Hematopoietic multipotent progenitor cell treated with erythropoietin and hydrocortisone succinate and interleukin-3 and kit ligand, for 4 days (in vitro differentiated cells): ENCODE data around the gene JMJD8.

Experiments
- DNase-seq: peaks from one replicate; pipeline ENCODE4 v3.0.0-alpha.2; 2015

The JMJD8 gene

DNA sequence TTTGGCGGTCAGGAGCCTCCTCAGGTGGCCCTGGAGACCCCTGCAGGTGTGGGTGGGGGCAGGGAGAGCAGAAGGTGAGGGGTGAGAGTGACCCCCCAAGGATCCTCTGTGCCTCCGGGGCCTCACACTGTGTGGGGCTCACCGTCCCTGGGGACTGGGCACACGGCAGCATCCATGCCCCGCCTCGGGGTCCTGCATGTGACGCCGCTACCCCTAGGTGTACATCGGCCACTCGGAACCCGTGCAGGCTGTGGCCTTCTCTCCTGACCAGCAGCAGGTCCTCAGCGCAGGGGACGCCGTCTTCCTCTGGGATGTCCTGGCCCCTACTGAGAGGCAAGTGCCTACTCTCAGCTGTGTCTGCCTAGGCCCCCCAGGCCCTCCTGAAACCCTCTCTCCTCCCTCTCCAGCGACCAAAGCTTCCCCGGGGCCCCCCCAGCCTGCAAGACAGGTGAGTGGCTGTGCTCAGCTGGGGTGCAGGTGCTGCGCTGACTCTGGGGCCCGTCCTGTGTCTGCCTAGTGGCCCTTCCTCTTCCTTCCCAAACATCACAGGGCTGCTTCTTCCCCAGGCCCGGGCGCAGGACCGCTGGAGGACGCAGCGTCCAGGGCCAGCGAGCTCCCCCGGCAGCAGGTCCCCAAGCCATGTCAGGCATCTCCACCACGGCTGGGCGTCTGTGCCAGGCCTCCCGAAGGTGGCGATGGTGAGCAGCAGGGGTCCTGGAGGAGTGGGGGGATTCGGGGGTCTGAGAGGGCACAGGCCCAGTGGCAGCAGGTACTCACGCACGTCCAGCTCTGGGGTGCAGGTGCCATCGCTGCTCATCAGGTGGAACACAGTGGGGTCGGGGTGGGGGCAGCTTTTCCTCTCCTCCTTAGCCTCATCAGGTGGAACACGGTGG is 25.2 kb downstream of the JMJD8 start:
- DNase-seq = no peak

- no peak for DNase-seq
Measured at GRCh38 chr16:657487-657886, 26.6 kb downstream of the JMJD8 start.

GRCh38 chr16:654034-654433 is 30.1 kb downstream of the JMJD8 start:
- no peak for DNase-seq

DNA sequence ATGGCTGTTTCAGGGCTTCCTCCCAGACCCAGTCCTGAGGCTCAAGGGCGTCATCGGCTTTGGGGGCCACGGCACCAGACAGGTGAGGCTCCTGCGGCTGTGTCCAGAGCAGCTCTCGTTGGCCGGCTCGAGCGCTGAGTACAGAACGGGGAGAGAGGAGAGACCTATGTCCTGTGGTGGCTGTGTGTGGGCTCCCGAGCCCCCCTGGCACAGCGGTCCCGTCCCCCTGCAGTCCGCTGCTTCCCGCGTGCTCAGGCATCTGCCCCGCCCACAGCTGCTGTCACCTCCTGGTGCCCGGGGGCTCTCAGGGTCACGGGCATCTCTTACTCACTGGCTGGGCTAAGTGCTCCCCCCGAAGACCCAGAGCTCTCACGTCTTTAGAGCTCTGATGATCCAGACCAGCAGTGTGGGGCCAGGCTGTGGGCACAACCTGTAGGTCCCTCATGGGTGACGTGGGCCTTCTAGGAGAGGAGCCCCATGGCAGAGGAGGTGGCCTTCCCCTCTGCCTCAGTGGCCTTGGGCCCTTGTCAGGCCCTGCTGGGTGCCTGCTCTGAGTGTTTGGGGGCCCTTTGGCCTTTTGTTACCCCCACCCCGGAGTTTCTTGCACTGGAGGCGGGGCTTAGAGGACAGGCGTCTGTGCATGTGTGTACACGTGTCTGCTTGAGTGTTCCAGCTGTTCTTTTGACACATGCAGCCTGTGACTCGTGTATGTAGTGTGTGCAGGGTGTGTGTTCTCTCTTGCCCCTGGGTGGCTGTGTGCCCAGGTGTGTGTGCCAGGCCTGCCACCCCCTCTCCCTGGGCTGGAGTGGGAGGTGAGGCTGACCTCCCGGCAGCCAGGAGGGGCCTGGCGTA is 31.5 kb downstream of the JMJD8 start:
- DNase-seq = no peak

- no peak for DNase-seq
Measured at GRCh38 chr16:651844-652243, 32.3 kb downstream of the JMJD8 start.

GRCh38 chr16:649631-650030 is 34.5 kb downstream of the JMJD8 start:
- peak; percentile 61 for DNase-seq

DNA sequence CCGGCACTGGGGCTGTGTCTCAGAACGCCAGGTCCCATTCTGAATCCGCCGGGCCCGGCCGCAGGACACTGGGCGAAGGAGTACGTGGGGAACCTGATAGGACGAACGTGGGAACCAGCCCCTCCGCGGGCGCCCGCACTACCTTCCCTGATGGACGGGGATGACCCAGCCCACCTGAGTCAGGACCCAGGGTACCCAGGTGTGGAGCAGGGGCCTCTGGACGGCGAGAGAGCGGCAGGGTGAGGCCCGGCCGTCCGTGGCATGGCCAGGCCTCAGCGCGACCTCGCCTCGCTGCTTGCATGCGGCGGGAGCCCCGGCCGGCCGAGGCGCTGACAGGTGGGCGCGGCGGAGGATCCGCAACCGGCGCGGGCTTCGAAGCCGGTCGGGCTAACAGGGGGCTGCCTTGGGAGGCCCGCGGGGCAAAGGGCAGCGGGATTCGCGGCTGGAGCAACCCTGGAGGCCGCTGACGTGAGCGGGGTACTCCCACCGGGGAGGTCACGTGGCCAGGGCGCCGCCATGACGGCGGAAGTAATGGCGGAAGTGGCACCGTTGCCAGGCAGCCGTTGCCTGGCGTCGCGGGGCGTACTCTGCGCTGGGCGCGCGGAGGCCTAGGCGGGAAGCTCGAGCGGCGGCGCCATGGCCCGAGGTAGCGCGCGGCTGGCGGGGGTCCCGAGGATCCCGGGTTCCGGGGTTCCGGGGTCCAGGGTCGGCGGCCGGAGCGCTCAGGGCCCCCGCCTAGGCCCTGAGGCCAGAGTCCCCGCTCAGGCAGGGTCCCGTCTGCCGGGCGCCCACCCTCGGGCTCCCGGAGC is 35.1 kb downstream of the JMJD8 start, which contains the start of gene WDR90:
TSS of gene WDR90 (plus strand) at position 585 of the 809 bp plus-strand sequence. CDS start at position 637, 52 bp downstream.
- DNase-seq = peak; percentile 98

- peak; percentile 78 for DNase-seq
Measured at GRCh38 chr16:648071-648780, 35.9 kb downstream of the JMJD8 start.

GRCh38 chr16:647173-647902 is 36.8 kb downstream of the JMJD8 start:
- DNase-seq = no peak

- no peak for DNase-seq
Measured at GRCh38 chr16:646679-647172, 37.4 kb downstream of the JMJD8 start.

DNA sequence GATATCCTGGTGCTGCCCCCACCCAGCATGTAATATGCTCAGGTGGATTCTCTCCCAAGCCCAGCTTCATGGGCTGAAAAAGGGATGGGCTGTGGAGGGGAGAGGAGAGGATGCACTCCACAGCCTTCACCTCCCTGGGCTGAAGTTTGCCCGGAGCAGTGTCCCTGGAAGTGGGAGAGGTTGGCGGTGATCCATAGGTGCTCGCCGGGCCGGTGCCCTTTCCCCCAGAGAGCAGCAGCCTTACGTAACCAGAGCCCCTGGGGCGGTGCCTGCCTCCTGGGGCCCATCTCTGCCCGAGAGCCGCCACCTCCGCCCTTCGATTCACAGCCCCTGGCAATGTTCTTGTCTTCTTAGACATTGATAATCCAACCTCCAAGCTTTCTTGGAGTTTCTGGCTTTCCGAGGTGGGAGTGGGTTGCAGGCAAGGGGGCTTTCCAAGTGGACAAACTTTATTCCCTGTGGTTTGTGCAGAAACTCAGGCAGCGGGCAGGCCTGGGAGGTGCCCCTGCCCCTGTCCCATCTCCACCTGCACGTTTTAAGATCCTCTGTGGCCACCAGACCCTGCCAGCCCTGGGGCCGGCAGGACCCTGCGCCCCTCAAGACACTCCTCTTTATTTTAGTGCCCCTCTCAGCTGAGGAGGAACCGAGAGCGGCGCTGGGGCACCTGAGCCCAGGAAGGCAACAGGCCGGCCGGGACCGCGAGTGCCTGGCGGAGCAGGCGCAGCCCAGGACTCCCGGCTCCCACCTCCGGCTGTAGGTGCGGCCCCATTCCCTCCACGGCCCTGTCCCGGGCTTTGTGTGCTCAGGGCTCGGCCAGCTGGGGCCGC is 38.1 kb downstream of the JMJD8 start:
- DNase-seq = no peak

DNA sequence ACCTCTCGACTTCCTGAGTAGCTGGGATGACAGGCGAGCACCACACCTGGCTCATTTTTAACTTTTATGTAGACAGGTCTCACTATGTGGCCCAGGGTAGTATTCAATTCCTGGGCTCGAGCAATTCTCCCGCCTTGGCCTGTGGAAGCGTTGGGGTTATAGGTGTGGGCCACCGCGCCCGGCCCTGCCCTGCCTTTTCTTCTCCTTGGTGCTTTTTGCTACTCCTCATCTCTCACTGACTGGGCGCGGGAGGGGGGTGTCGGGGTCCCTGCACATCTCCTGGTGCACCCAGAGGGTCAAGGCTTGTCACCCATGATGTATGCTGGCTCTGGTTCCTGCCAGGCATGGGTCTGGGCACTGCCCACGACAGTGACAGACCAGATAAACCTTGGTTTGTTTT is 39.6 kb downstream of the JMJD8 start:
- no peak for DNase-seq

GRCh38 chr16:643050-643368 is 41.1 kb downstream of the JMJD8 start:
- no peak for DNase-seq

- DNase-seq = peak; percentile 76
Measured at GRCh38 chr16:642189-643049, 41.7 kb downstream of the JMJD8 start.

DNA sequence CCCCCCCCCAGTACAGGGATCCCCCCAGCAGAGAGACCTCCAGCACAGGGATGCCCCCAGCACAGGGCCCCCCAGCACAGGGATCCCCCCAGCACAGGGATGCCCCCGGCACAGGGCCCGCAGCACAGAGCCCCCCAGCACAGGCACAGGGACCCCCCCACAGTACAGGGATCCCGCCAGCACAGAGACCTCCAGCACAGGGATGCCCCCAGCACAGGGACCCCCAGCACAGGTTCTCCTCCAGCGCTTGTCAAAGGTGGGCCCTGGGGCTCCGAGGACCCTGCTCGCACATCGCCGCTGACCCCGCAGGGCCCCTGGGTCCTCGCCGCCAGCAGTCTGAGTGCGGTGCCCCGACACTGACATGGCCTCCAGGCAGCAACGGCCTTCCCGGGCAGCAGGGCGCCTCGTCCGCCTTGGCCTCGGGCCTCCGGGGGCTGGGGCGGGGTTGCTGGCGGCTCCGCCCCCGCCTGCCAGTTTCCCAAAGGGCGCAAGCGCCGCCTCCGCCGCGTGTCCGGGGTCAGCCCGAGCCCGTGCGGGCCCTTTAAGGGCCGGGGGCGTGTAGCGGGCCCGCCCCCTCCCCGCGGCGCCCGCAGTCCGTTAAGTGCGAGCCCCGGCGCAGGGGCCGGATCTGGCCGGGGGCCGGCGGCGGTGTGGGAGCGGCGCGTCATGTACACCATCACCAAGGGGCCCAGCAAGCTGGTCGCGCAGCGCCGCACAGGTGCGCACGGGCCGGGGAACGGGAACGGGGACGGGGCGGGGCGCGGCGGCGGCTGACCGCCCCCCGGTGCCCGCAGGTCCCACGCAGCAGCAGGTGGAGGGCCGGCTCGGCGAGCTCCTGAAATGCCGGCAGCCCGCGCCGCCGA is 42.6 kb downstream of the JMJD8 start, which contains the start of gene MCRIP2:
TSS of gene MCRIP2 (plus strand) at position 503 of the 863 bp plus-strand sequence. CDS start at position 667, 164 bp downstream.
- DNase-seq = peak; percentile 94

DNA sequence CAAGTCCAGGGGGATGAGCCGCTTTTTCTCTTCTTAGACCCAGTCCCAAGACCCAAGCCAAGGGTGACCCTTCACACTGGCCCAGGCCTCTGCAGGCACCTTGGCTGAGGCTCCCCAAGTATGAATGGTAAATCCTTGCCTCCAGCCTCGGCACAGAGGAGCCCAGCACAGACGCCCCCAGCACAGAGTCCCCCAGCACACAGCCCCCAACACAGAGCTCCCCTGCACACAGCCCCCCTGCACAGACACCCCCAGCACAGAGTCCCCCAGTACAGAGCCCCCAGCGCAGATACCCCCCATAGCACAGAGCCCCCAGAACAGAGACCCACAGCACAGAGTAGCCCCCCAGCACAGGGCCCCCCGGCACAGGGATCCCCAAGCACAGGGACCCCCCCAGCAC is 43.5 kb downstream of the JMJD8 start:
- no peak for DNase-seq

DNA sequence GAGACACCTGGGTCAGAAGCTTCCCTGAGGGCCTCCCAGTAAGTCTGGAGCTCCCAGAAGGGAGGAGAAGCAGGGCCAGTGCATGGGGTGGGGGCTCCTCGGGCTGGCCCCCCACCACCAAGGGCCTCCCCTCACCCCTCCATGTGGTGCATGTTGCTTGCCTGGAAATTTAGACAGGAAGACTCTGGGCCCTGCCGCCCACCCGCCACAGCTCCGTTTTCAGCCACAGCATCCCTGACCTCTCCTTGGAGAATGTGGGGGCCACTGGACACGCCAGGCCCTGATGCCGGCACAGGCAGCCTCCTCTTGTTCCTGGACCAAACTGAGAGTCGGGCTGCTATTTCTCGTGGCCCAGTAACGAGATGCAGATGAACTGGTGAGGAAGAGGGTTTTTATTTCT is 45.3 kb downstream of the JMJD8 start:
- no peak for DNase-seq

- DNase-seq = no peak
Measured at GRCh38 chr16:638034-638543, 46.0 kb downstream of the JMJD8 start.
